Suprapubic skin (tissue), 4 donors: ENCODE data around the gene CRYBG3. TPM values are rescaled to one million over a fixed set of nuclear protein-coding genes. Genes with fewer than 3 reads are reported as not detected.
A peak's percentile ranks its signal among the peaks of the same experiment; 100 is the strongest.
"Not testable (repeated sequence)": the region's sequence is repeated elsewhere in the genome, so short reads cannot be mapped to it uniquely, and the experiment has no call there.

Experiments used
- DNase-seq, 2 donors: peaks; one replicate each; pipeline ENCODE4 v3.0.0-alpha.2; 2019; ENCODE audit warnings: low spot score in 2 of 2
- H3K27ac ChIP-seq: fragments of 200-600 bp; sonication (generic); one replicate; pipeline ENCODE4 v1.5.1; 2019
- H3K27me3 ChIP-seq: fragments of 200-600 bp; sonication (generic); one replicate; pipeline ENCODE4 v1.5.1; 2019
- H3K36me3 ChIP-seq: fragments of 200-600 bp; sonication (generic); one replicate; pipeline ENCODE4 v1.5.1; 2019
- H3K4me1 ChIP-seq: fragments of 200-600 bp; sonication (generic); one replicate; pipeline ENCODE4 v1.5.1; 2019
- H3K4me3 ChIP-seq: fragments of 200-600 bp; sonication (generic); one replicate; pipeline ENCODE4 v1.5.1; 2019; ENCODE audit warnings: mild to moderate bottlenecking
- H3K9me3 ChIP-seq: fragments of 200-600 bp; sonication (generic); one replicate; pipeline ENCODE4 v1.5.1; 2019
- CTCF ChIP-seq, 2 donors: fragments of 200-600 bp in 1 of 2; fragments of 450-650 bp in 1 of 2; sonication (generic) in 1 of 2; IDR thresholded peaks; one replicate each; pipeline ENCODE4 v1.5.1; 2016 to 2019; ENCODE audit warnings: antibody characterized with exemption in 2 of 2, mild to moderate bottlenecking in 1 of 2, moderate library complexity in 1 of 2
- EP300 ChIP-seq: sonication (generic); formaldehyde crosslinking; IDR thresholded peaks from one replicate; pipeline ENCODE4 v1.6.1; 2017; ENCODE audit warnings: antibody characterized with exemption
- POLR2A ChIP-seq, 2 donors: fragments of 450-650 bp; IDR thresholded peaks; one replicate each; pipeline ENCODE4 v1.6.1; 2017; ENCODE audit warnings: antibody characterized with exemption in 2 of 2, mild to moderate bottlenecking in 2 of 2, moderate library complexity in 2 of 2
- POLR2AphosphoS5 ChIP-seq, 3 donors: sonication (generic); formaldehyde crosslinking; IDR thresholded peaks; one replicate each; pipeline ENCODE4 v1.6.1; 2017; ENCODE audit warnings: antibody characterized with exemption in 3 of 3
- WGBS: methylation state at CpG from one replicate; pipeline ENCODE4 v1.1.5; 2018; 5-methylcytosine and 5-hydroxymethylcytosine counted together
- total RNA-seq, 4 donors: library from RNA; depleted of rRNA; stranded (reverse); fragments of >200 nt; gene quantifications; one replicate each; pipeline ENCODE4 v1.1.0, GENCODE V29; 2016

Gene CRYBG3
- total RNA-seq, 4 donors from 2014 or later = 28.8 to 49.6 (median 33.3) TPM

- 96% methylated on average over 3 of the region's 3 CpGs for WGBS
- no peak for DNase-seq
- peaks cover 24% of the 10 kb centered on the region for H3K36me3 ChIP-seq
- H3K27me3 ChIP-seq = no peaks in the 10 kb centered on the region
- H3K27ac ChIP-seq = no peak overlapping the region
- no peak for TF ChIP-seq CTCF (IDR thresholded peaks at IDR 0.05)
- TF ChIP-seq POLR2A (IDR thresholded peaks at IDR 0.05) = no peak
- TF ChIP-seq EP300 = no peak
- TF ChIP-seq POLR2AphosphoS5 (IDR thresholded peaks at IDR 0.05) = no peak
- no peaks in the 10 kb centered on the region for H3K9me3 ChIP-seq
- H3K4me3 ChIP-seq = no peak overlapping the region
- no peaks in the 10 kb centered on the region for H3K4me1 ChIP-seq
Observed at GRCh38 chr3:97895216-97895615, 73.4 kb downstream of the CRYBG3 start.

GRCh38 chr3:97896129-97896528 is 74.3 kb downstream of the CRYBG3 start:
- DNase-seq = no peak
- H3K27ac ChIP-seq = no peak overlapping the region
- WGBS = 88% methylated on average over 1 of the region's 1 CpG
- no peak overlapping the region for H3K4me3 ChIP-seq
- peaks cover 24% of the 10 kb centered on the region for H3K36me3 ChIP-seq
- H3K4me1 ChIP-seq = peaks cover 4% of the 10 kb centered on the region
- no peaks in the 10 kb centered on the region for H3K27me3 ChIP-seq
- TF ChIP-seq POLR2AphosphoS5 (IDR thresholded peaks at IDR 0.05) = no peak
- no peak for TF ChIP-seq EP300
- no peak for TF ChIP-seq POLR2A (IDR thresholded peaks at IDR 0.05)
- no peak for TF ChIP-seq CTCF (IDR thresholded peaks at IDR 0.05)
- H3K9me3 ChIP-seq = no peaks in the 10 kb centered on the region

- no peak overlapping the region for H3K27ac ChIP-seq
- H3K4me3 ChIP-seq = no peak overlapping the region
- no peaks in the 10 kb centered on the region for H3K9me3 ChIP-seq
- no peaks in the 10 kb centered on the region for H3K27me3 ChIP-seq
- WGBS = 86% methylated on average over 3 of the region's 3 CpGs
- TF ChIP-seq POLR2A (IDR thresholded peaks at IDR 0.05) = no peak
- no peak for TF ChIP-seq POLR2AphosphoS5 (IDR thresholded peaks at IDR 0.05)
- TF ChIP-seq EP300 = no peak
- no peak for TF ChIP-seq CTCF (IDR thresholded peaks at IDR 0.05)
- peaks cover 8% of the 10 kb centered on the region for H3K4me1 ChIP-seq
- no peak for DNase-seq
- peaks cover 24% of the 10 kb centered on the region for H3K36me3 ChIP-seq
Observed at GRCh38 chr3:97896547-97896946, 74.7 kb downstream of the CRYBG3 start.

- DNase-seq = no peak
- Histone ChIP-seq H3K36me3 (peaks cover 24% of the 10 kb centered on the region), H3K4me3 (no peak overlapping the region), H3K9me3 (no peaks in the 10 kb centered on the region), H3K27me3 (no peaks in the 10 kb centered on the region), H3K27ac (no peak overlapping the region), H3K4me1 (peaks cover 18% of the 10 kb centered on the region)
- TF ChIP-seq POLR2A (IDR thresholded peaks at IDR 0.05) = no peak
- TF ChIP-seq POLR2AphosphoS5 (IDR thresholded peaks at IDR 0.05) = no peak
- TF ChIP-seq EP300 = no peak
- TF ChIP-seq CTCF (IDR thresholded peaks at IDR 0.05) = no peak
Observed at GRCh38 chr3:97899331-97899730, 77.5 kb downstream of the CRYBG3 start.

GRCh38 chr3:97901313-97902248 is 79.8 kb downstream of the CRYBG3 start:
- WGBS = 41% methylated on average over 4 of the region's 4 CpGs
- Histone ChIP-seq H3K4me1 (peaks cover 18% of the 10 kb centered on the region), H3K9me3 (no peaks in the 10 kb centered on the region), H3K27ac (peak overlapping the region; percentile 2), H3K27me3 (no peaks in the 10 kb centered on the region), H3K4me3 (no peak overlapping the region), H3K36me3 (peaks cover 16% of the 10 kb centered on the region)
- TF ChIP-seq CTCF (IDR thresholded peaks at IDR 0.05) (no peak), EP300 (no peak), POLR2A (IDR thresholded peaks at IDR 0.05) (no peak), POLR2AphosphoS5 (IDR thresholded peaks at IDR 0.05) (no peak)
- DNase-seq = no peak

- not testable (repeated sequence) for H3K9me3 ChIP-seq, H3K36me3 ChIP-seq, H3K27ac ChIP-seq, DNase-seq, H3K27me3 ChIP-seq, H3K4me3 ChIP-seq
- WGBS = no CpG with 5 or more reads among the region's 3 CpGs
- H3K4me1 ChIP-seq = peaks cover 20% of the 10 kb centered on the region
Observed at GRCh38 chr3:97909830-97910229, 88.0 kb downstream of the CRYBG3 start.

GRCh38 chr3:97910236-97910831 is 88.5 kb downstream of the CRYBG3 start:
- not testable (repeated sequence) for H3K9me3 ChIP-seq, H3K4me3 ChIP-seq, H3K27ac ChIP-seq, H3K36me3 ChIP-seq, H3K27me3 ChIP-seq, DNase-seq
- peaks cover 20% of the 10 kb centered on the region for H3K4me1 ChIP-seq
- WGBS = 91% methylated on average over 21 of the region's 24 CpGs
